DMS53 treated with DMSO at 0.1 percent for 48 hours (cell line): ENCODE data around the gene RELN.

Experiments used
- DNase-seq: peaks from one replicate; lab custom pipeline; 2025; ENCODE audit not compliant: unreplicated experiment; lab: John Stamatoyannopoulos, UW

RELN gene

GRCh38 chr7:103991406-103991805, 1.9 kb upstream of the RELN start:
- DNase-seq: no peak

- no peak for DNase-seq
Observed at GRCh38 chr7:103990991-103991390, 1.5 kb upstream of the RELN start.

DNA sequence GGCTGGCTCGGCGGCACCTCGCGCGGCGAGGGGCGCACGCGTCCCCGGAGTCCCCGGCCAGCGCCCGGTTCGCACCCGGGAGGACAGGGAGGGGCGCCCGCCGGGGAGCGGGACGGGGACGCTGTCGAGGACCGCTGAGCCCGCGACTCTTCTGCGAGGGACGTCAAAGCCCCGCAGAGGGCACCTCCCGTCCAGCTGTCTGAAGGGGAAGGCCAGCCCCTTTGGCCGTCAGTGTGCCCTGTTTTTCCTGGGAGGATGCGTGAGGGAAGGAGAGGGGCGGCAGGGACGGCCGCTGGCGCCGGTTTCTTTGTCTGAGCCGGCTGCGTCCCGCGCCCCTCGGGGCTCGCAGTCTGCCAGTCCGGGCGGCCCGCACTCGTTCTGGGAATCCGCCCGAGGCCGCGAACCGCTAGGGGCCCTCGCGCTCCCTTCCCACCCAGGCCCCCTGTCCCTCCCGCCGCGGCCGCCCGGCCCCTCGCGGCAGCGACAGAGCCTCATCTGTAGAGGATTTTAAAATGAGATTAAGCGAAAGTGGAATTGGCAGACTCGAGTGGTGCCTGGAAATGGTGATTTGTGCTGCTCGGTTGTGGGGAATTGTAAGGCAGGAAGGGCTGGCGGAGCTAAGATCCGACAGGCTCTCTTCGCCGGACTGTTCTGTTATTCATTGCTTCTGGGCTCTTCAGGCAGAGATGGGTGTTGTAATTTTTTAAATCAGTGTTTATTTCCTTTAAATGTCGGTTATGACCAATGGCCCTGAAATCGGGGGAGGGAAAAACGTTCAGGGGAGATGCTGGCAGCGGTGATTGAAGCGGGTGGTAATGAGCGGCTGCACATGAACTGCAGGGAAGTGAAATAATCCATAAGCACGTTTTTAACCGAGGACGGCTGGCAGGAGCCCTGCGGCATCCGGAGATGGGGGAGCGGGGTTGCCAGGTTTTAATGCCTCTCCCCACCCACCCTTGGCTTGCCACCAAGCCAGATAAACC, 618 bp upstream of the RELN start:
- peak; percentile 55 for DNase-seq

DNA sequence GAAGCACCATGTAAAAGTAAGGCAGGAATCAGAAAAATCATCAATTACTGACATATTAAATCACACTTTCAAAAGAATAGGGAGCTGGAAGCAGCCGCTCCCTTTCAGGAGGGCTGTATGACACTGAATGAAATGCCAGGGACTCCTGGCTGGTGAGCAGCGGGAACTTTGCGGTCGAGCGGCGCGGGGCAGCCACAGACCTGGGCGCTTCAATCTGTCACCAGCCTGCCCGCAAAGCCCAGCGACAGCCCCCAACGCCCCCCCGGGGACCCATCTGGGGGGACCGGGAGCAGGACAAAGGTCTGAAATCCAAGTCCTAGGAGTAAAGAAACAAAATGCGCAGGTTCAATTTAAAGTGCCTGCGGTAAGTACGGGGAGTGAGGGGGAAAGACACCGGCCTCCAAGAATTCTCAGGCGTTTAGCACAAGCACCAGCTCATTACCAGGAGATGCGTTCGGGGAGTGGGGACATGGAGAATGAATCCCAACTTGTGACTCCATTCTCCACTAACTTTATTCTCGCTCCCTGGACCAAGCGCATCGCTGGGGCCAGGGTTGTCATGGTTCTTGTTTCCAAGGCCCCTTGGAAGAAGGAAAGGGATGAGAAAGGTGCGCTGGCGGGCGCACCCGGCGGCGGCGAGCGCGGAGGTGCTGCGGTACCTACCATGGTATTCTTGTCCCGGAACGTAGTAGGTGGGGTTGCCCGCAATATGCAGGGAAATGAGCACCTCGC, 824 bp downstream of the RELN start:
- DNase-seq: no peak

GRCh38 chr7:103987451-103987850, 2.0 kb downstream of the RELN start:
- DNase-seq: no peak

- DNase-seq: no peak
Observed at GRCh38 chr7:103985565-103986126, 3.8 kb downstream of the RELN start.

- no peak for DNase-seq
Observed at GRCh38 chr7:103984050-103984449, 5.4 kb downstream of the RELN start.

- no peak for DNase-seq
Observed at GRCh38 chr7:103983201-103983977, 6.1 kb downstream of the RELN start.

DNA sequence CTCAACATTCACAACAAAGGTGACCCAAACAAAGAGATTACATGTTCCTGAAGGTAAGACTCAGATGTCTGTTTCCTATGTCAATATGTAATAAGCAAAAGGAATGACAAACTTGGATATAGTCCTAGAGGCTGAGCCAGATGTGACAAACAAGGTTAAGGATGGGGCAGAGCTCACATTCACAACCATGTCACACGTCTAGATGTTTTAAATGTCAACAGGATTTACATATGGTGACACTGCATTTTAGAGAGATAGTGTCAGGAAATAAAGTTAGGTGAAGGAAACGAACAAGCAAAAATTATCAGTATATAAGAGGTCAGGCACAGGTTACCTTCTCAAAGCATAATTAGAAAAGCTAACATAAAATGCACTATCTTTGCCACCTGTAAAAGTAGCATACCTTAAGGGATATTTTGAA, 8.4 kb downstream of the RELN start:
- DNase-seq: no peak

DNA sequence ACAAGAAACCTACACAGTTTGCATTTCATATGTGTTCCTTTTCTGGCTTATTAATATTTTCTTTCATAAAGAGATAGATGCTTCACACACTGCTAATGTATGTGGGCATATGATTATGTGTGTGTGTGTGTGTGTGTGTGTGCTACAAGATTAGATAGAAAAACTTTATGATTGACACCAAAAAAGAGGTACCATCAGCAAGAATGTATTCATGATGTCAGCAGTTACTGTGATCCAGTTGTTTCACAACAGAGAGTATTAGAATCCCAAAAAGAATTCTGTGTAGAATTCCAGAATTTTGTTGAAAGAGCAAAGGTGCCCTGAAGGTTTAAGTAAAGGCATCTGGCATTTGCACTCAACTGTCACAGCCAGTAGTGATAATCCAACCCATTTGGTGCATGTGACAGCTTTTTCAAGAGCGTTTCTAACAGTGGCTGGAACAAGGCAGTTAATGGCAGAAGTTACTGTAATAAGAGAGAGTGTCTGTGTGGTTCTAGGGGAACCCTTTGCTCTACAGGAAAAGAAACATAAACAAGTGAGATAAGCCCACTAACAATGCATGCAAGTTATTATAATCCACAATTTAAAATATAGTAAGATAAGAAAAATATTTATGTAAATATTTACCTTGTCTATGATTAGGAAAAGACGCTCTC, 16.6 kb downstream of the RELN start:
- DNase-seq: no peak

DNA sequence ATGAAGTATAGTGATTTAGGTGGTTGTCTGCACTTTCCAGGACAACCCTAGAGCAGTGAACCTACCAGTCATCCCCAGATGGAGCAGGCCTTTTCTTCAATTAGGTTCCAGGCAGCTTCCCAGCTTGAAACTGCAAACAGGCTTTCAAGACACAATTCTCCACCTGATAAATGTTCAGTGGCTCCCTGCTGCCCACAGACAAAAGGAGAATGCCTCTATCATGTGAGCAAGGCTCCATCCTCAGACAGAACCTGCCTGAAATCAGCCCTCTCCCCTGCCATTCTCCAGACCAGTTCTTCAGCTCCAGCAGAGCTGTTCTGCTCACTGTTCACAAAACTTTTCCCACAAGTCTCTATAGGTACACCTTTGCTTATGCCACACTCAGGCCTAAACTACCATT, 22.1 kb downstream of the RELN start:
- DNase-seq: no peak

DNA sequence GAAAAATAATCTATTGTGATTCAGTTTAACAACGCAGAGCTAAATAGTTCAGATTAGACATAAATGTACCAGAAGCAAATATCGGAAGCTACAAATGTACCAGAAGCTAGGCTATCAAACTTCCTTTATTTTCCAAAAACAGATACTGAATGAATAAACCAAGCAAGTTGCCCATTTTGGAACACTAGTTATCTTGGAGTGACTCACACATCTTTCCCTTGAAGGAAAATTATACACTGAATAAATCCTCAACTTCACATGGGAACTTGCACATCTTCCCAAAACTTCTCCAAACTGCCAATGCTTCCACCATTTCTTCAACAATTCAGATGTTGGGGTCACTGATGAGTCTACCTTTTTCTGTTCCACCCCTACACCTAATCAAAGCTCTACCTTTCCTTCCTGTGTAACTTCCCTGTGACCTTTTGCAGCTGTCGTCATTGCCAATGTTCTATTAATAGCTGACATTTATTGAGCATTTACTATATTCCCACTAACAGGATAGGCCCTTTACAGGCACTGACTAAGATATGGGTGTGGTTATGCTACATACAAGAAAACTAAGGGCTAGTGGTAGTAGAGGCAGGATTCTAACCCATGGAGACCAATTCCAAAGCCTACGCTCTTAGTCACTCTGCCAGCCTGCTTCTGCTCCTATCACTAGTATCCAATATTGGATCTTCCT, 22.7 kb downstream of the RELN start:
- no peak for DNase-seq

GRCh38 chr7:103964269-103964668, 25.2 kb downstream of the RELN start:
- no peak for DNase-seq

- no peak for DNase-seq
Observed at GRCh38 chr7:103962070-103962469, 27.4 kb downstream of the RELN start.

DNA sequence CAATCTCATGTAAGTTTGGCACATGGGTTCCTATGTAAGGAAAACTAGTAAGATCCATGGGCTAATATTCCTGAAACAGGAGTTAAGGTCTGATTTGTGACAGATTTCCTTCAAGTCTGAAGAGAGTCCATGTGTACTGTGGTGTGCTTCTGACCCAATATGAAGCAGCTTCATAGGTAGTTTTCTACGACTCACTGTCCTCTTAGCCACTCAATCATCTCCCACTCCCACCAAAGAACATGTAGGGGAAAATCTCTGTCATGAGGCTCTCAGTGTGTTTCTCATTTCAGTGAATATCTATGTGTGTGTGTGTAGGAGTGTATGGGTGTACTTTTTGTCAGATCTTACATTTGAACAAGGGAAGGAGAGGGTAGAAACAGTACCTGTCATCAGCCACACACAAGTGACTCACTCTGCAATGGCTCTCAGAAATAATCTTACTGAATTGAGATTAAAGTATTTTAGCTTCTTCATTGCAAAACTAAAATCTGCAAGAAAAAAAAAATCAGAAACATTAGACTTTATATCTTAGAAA, 31.1 kb downstream of the RELN start:
- DNase-seq: no peak

DNA sequence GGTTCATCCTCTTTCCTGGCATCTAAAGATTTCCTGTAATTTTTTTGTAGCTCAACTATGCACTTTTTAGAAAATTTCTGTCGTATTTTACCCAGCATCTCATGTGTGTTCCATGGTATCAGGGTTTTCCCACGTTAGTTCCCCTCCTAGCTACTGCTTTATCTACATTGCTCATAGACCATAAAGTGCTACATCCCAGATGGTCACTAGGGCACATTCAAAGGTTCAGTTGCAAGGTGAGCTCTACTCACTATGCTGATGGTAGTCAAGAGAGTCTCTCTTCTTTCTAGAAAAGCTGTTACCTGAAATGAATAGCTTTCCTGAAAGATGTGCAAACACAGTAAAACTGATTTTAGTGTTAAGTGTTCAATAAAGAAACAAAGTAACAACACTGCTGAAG, 33.5 kb downstream of the RELN start:
- no peak for DNase-seq

DNA sequence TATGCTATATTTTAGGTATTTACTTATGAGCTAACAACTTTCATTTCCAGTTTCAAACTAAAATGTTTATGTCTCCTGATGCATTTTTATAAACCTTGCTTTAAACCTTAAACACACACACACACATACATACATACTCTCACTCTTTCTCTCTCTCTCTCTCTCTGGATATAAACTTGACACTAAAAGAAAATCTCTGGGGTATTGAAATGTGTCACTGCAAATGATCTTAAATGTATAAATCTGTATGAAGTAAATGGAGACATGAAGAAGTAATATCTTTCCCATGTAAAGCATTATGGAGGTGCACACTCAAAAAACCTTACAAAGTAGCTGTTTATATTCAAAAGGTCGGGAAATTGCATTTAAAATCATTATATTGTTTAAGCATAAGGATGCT, 37.0 kb downstream of the RELN start:
- DNase-seq: no peak

DNA sequence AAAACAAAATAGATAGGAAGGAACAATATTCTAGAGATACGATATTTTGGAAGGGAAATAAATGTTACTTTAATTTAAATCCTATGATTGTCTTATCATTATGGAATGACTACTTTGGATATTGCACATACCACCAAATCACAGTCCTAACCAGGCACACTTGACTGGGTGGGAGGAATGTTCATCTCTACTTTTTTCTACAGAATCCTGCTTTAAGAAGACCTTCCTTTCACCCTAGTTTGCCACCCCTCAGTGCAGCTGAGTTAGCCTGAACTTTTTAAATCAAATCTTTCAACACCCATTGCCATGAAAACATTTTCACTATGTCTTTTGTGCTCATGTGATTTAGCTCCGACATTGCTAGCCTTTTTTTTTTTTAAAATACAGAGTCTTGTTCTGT, 38.1 kb downstream of the RELN start:
- DNase-seq: no peak

DNA sequence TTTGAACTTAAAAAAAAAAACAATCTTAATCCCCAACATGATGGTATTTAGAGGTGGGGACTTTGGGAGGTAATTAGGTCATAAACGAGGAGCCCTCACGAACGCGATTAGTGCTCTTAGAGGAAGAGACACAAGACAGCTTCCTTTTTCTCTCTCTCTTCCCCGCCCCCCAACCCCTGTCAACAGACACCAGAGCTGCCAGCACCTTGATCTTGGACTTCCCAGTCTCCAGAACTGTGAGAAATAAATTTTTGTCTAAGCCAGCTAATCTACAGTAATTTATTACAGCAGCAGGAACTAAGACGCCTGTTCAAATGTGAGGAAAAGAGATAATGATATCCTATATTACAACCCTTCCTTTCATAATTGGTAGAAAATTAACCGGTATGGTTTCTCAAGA, 40.1 kb downstream of the RELN start:
- DNase-seq: no peak
